ENCODE measurements around the gene CACNA2D2. TPM values are rescaled to one million over a fixed set of nuclear protein-coding genes. Genes with fewer than 3 reads are reported as not detected.

The CACNA2D2 gene
- 2.6 TPM for total RNA-seq

GRCh38 chr3:50503504-50504342 lies at the start of gene CACNA2D2:
Gene CACNA2D2, minus strand, starts transcription at chr3:50503634. Its CDS starts 211 bp downstream, at chr3:50503423.
- peak; percentile 68 for DNase-seq (ENCODE audit: low spot score)

GRCh38 chr3:50552598-50552997 lies 49.2 kb upstream of the CACNA2D2 start:
- DNase-seq (ENCODE audit: low spot score) = no peak

- DNase-seq (ENCODE audit: low spot score) = no peak
Observed at GRCh38 chr3:50551681-50552435, 48.4 kb upstream of the CACNA2D2 start.

GRCh38 chr3:50551054-50551659 lies 47.7 kb upstream of the CACNA2D2 start:
- DNase-seq (ENCODE audit: low spot score) = no peak

- no peak for DNase-seq (ENCODE audit: low spot score)
Observed at GRCh38 chr3:50550079-50550736, 46.8 kb upstream of the CACNA2D2 start.

GRCh38 chr3:50549226-50549625 lies 45.8 kb upstream of the CACNA2D2 start:
- DNase-seq (ENCODE audit: low spot score) = no peak

GRCh38 chr3:50545781-50546180 lies 42.3 kb upstream of the CACNA2D2 start:
- DNase-seq (ENCODE audit: low spot score) = no peak

GRCh38 chr3:50542177-50543034 lies 39.0 kb upstream of the CACNA2D2 start:
- peak; percentile 64 for DNase-seq (ENCODE audit: low spot score)

- no peak for DNase-seq (ENCODE audit: low spot score)
Observed at GRCh38 chr3:50539356-50540286, 36.2 kb upstream of the CACNA2D2 start.

- DNase-seq (ENCODE audit: low spot score) = no peak
Observed at GRCh38 chr3:50537421-50538129, 34.1 kb upstream of the CACNA2D2 start.

GRCh38 chr3:50536471-50537180 lies 33.2 kb upstream of the CACNA2D2 start:
- DNase-seq (ENCODE audit: low spot score) = no peak

- DNase-seq (ENCODE audit: low spot score) = no peak
Observed at GRCh38 chr3:50534681-50535330, 31.4 kb upstream of the CACNA2D2 start.

- DNase-seq (ENCODE audit: low spot score) = no peak
Observed at GRCh38 chr3:50533807-50534461, 30.5 kb upstream of the CACNA2D2 start.

GRCh38 chr3:50533316-50533715 lies 29.9 kb upstream of the CACNA2D2 start:
- no peak for DNase-seq (ENCODE audit: low spot score)

GRCh38 chr3:50532062-50532705 lies 28.8 kb upstream of the CACNA2D2 start:
- DNase-seq (ENCODE audit: low spot score) = no peak

- no peak for DNase-seq (ENCODE audit: low spot score)
Observed at GRCh38 chr3:50531201-50531600, 27.8 kb upstream of the CACNA2D2 start.

Data from ureter (tissue), 1 donor.